Breast epithelium (tissue), 3 donors: Measurements from ENCODE around the gene P3H4.

Experiments
- CTCF ChIP-seq, 3 donors: fragments of 450-650 bp; IDR thresholded peaks; one replicate each; pipeline ENCODE4 v1.5.1; 2016 to 2017; ENCODE audit warnings: antibody characterized with exemption in 3 of 3, mild to moderate bottlenecking in 3 of 3, moderate library complexity in 3 of 3
- POLR2A ChIP-seq: fragments of 450-650 bp; IDR thresholded peaks from one replicate; pipeline ENCODE4 v1.6.1; 2016; ENCODE audit warnings: antibody characterized with exemption, mild to moderate bottlenecking, moderate library complexity
- POLR2AphosphoS5 ChIP-seq, 3 donors: sonication (generic); formaldehyde crosslinking; IDR thresholded peaks; one replicate each; pipeline ENCODE4 v1.6.1; 2017; ENCODE audit warnings: antibody characterized with exemption in 3 of 3

GRCh38 chr17:41814195-41814594 is 2.4 kb upstream of the P3H4 start:
- TF ChIP-seq CTCF (IDR thresholded peaks at IDR 0.05) (no peak), POLR2A (no peak), POLR2AphosphoS5 (IDR thresholded peaks at IDR 0.05) (no peak)
